ENCODE measurements around the gene RBMS3. TPM values are rescaled to one million over a fixed set of nuclear protein-coding genes. Genes with fewer than 3 reads are reported as not detected.
"Not testable (repeated sequence)": the region's sequence is repeated elsewhere in the genome, so short reads cannot be mapped to it uniquely, and the experiment has no call there.

The RBMS3 gene
- total RNA-seq, 1 donor from 2014 or later: 79.3 TPM

- DNase-seq (ENCODE audit: low spot score): no peak
Observed at GRCh38 chr3:30020380-30020779, 739.5 kb downstream of the RBMS3 start.

DNA sequence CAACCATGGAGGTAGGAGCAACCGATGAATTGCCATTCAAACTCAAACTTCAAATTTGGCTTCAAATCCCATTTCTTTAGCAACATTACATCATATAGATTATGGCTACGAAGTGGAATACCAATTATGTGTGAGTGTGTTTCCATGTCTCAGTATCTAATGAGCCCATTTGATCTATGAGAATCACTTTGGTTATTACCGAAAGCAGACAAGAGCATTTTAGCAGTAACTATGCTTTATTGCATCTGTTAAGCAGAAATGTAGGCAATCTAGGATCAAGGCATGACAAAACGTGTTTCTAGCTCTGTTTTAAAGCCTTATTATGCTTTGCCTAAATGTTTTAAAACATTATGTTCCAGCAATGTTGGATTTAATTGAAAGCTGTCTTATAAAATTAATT, 743.6 kb downstream of the RBMS3 start:
- no peak for DNase-seq (ENCODE audit: low spot score)

DNA sequence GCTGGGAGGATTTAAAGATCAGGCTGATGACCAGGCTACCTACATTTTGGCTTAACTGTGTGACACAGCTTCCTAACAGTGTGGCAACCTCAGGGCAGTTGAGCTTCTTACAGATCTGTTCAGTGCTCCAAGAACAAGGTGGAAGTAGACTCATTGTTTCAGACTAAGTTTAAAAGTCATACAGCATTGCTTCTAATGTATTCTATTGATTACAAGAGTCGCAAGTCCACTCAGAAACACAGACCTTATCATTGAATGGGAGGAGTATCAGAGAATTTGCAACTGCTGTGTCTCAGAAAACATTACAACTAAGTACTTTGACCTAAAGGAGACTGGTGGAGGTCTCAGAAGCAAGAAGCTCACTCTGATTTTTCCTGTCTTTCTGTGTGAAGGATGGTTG, 746.0 kb downstream of the RBMS3 start:
- DNase-seq (ENCODE audit: low spot score): no peak

GRCh38 chr3:30034246-30034991, 753.5 kb downstream of the RBMS3 start:
- no peak for DNase-seq (ENCODE audit: low spot score)

DNA sequence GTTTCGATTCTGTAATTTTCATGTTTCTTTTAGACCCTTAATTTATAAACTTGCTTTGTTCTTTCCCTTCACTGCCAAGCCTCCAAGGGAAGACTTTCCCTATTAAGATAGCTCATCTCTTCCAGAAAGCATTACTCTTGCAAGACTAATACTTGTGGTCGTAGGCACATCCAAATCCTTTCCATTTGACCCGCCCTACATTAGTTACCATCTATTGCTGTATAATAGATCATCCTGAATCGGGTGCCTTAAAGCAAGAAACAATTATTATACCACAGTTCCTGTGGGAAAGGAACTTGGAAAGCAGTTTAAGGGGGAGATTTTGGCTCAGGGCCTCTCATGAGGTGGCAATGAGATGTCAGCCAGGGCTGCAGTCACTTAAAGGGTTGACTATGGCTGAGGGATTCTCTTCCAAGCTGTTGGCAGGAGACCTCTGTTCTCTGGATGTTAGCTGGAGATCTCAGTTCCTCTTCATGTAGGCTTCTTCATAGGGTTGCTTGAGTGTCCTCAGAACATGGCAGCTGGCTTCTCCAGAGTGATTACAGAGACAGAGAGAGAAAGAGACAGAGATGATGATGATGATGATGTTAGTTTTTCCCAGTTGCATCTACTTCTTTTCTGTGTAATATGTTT, 755.2 kb downstream of the RBMS3 start:
- no peak for DNase-seq (ENCODE audit: low spot score)

GRCh38 chr3:30040126-30040525, 759.3 kb downstream of the RBMS3 start:
- no peak for DNase-seq (ENCODE audit: low spot score)

- not testable (repeated sequence) for DNase-seq (ENCODE audit: low spot score)
Observed at GRCh38 chr3:30041481-30041880, 760.6 kb downstream of the RBMS3 start.

DNA sequence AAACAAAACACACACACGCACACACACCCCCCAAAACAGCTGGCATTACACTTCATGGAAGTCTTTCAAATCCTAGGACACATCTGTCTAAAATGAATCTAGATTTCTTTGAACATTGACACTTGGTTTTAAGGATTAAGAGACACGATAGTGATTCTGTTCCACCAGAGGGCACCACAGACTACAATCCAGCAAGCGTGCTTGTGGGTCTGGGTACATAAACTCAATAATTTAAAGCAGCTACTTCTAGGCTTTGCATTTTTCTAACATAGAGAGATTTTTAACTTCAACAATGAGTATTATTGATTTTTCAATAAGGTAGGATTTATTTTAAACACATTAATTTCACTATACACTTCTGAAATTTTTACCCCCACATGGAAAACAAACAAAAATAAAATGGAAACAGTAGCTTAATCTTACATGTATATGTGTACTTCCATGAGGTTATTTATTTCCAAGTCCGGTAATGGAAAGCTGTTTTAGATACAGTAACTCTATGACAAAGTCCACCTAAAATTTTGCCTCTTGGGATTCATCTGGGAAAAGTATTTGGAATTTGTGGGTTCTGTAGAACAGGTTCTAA, 761.5 kb downstream of the RBMS3 start:
- DNase-seq (ENCODE audit: low spot score): peak; percentile 70

GRCh38 chr3:30042916-30043555, 762.2 kb downstream of the RBMS3 start:
- DNase-seq (ENCODE audit: low spot score): no peak

GRCh38 chr3:30044515-30044914, 763.6 kb downstream of the RBMS3 start:
- no peak for DNase-seq (ENCODE audit: low spot score)

GRCh38 chr3:30048431-30048830, 767.6 kb downstream of the RBMS3 start:
- no peak for DNase-seq (ENCODE audit: low spot score)

- DNase-seq (ENCODE audit: low spot score): not testable (repeated sequence)
Observed at GRCh38 chr3:30050116-30050515, 769.2 kb downstream of the RBMS3 start.

- DNase-seq (ENCODE audit: low spot score): no peak
Observed at GRCh38 chr3:30059240-30059639, 778.4 kb downstream of the RBMS3 start.
